Heart right ventricle (tissue), 16 donors: Measurements from ENCODE around the gene SNRNP200. TPM values are rescaled to one million over a fixed set of nuclear protein-coding genes. Genes with fewer than 3 reads are reported as not detected.
"Not testable (repeated sequence)": the region's sequence is repeated elsewhere in the genome, so short reads cannot be mapped to it uniquely, and the experiment has no call there.

Experiments
- ATAC-seq, 8 donors: fragments of 200-7000 bp; cut with Tn5 transposase; one replicate each; pipeline ENCODE4 v1.9.1; 2020; ENCODE audit warnings: mild to moderate bottlenecking in 8 of 8, moderate library complexity in 8 of 8, moderate number of reproducible peaks in 1 of 8
- DNase-seq, 2 donors: peaks; one replicate each; pipeline ENCODE4 v3.0.0-alpha.2; 2020
- H3K27ac ChIP-seq, 10 donors: fragments of 200-600 bp; sonication (generic) in 2 of 10; one replicate each; pipeline versions ENCODE4 v1.5.0 to v1.8.0; 2020 to 2022; ENCODE audit warnings: mild to moderate bottlenecking in 3 of 10
- H3K27me3 ChIP-seq, 7 donors: fragments of 200-600 bp; one replicate each; pipeline ENCODE4 v1.8.0; 2021 to 2022; ENCODE audit warnings: mild to moderate bottlenecking in 2 of 7
- H3K36me3 ChIP-seq, 9 donors: fragments of 200-600 bp; sonication (generic) in 1 of 9; one replicate each; pipeline versions ENCODE4 v1.5.0 to v1.8.0; 2020 to 2022; ENCODE audit warnings: mild to moderate bottlenecking in 2 of 9
- H3K4me1 ChIP-seq, 9 donors: fragments of 200-600 bp; sonication (generic) in 1 of 9; one replicate each; pipeline versions ENCODE4 v1.5.0 to v1.8.0; 2020 to 2022; ENCODE audit warnings: mild to moderate bottlenecking in 4 of 9
- H3K4me3 ChIP-seq, 10 donors: fragments of 200-600 bp; sonication (generic) in 2 of 10; one replicate each; pipeline versions ENCODE4 v1.5.0 to v1.8.0; 2020 to 2022; ENCODE audit warnings: mild to moderate bottlenecking in 7 of 10, moderate library complexity in 2 of 10
- H3K9me3 ChIP-seq, 11 donors: fragments of 200-600 bp in 10 of 11; sonication (generic) in 2 of 11; one replicate each; pipeline versions ENCODE4 v1.5.0 to v1.8.0; 2013 to 2022; ENCODE audit warnings: mild to moderate bottlenecking in 2 of 11, control low read depth in 1 of 11, moderate library complexity in 1 of 11
- whole genome bisulfite sequencing, 2 donors: extraction: QIAGEN DNeasy Blood & Tissue Kit; methylation state at CpG; one replicate each; pipeline ENCODE4 v1.1.7; 2013; ENCODE audit warnings: inconsistent platforms in 1 of 2; 5-methylcytosine and 5-hydroxymethylcytosine counted together
- intact Hi-C, 10 donors: fragments of 100-400 bp; cut with DNase I; formaldehyde crosslinking; loops; one replicate each; pipeline versions ENCODE4 v1.11.1 to v1.14.2; 2022
- polyA plus RNA-seq, 2 donors: library from polyadenylated mRNA; stranded (reverse); fragments of 200-250 nt; gene quantifications; one replicate each; pipeline ENCODE4 v1.2.3, GENCODE V29; 2013
- total RNA-seq, 10 donors: library from RNA; stranded (reverse); fragmentation: NEBNext Ultra II Directional in 3 of 10; extraction: Animal tissue kit (Norgen Biotek cat#: 25700) in 3 of 10; gene quantifications; one replicate each; pipeline versions ENCODE4 v1.2.1 to v1.2.4, GENCODE V29; 2021 to 2023
- TF ChIP-seq, protein P1 (sequence below), 9 donors: fragments of 200-600 bp; sonication (generic) in 2 of 9; IDR thresholded peaks; one replicate each; pipeline versions ENCODE4 v1.5.0 to v1.8.0; 2021 to 2022; ENCODE audit warnings: antibody characterized with exemption in 9 of 9, mild to moderate bottlenecking in 5 of 9, moderate library complexity in 1 of 9
- donor health status: Arrhythmogenic right ventricular cardiomyopathy.
- donor health status: ischemic (EF 13 %, LVEDD 7.1; RV severe dilation, severe dysfunction).
- donor health status: healthy with polysubstance abuse.
- donor health status: DM: no; HTN: yes; CAD: no.
- donor health status: DM: no; HTN: no; CAD: no.
- donor health status: ischemic (EF 25% LVEDD 6.9; RV normal size, moderate dysfunction).
- donor health status: ischemic (EF 25% LVEDD 5.7; RV mildly dilated, moderate dysfunction).
- donor health status: healthy.
- donor health status: DM: yes; HTN: yes; CAD: no.
- donor health status: Ischemic cardiomyopathy.
- donor health status: ischemic (EF 35%, LVEDD 5.7; RV mildly dilated, moderate dysfunction).
- donor health status: nonischemic (EF 11% LVEDD 7.7; RV severe dilation, severe dysfunction).
- donor health status: DM: yes; HTN: yes; CAD: no.
- donor health status: PGD.
- donor health status: ischemic (EF 29% LVEDD 5.4; RV normal size, mild dysfunction).
- donor health status: nonischemic (EF 23%, LVEDD 6.1; RV moderate dilation, normal function).

SNRNP200 gene
- total and polyA plus RNA-seq, 12 donors, result 49.2 to 70.5 (median 63.6) TPM

DNA sequence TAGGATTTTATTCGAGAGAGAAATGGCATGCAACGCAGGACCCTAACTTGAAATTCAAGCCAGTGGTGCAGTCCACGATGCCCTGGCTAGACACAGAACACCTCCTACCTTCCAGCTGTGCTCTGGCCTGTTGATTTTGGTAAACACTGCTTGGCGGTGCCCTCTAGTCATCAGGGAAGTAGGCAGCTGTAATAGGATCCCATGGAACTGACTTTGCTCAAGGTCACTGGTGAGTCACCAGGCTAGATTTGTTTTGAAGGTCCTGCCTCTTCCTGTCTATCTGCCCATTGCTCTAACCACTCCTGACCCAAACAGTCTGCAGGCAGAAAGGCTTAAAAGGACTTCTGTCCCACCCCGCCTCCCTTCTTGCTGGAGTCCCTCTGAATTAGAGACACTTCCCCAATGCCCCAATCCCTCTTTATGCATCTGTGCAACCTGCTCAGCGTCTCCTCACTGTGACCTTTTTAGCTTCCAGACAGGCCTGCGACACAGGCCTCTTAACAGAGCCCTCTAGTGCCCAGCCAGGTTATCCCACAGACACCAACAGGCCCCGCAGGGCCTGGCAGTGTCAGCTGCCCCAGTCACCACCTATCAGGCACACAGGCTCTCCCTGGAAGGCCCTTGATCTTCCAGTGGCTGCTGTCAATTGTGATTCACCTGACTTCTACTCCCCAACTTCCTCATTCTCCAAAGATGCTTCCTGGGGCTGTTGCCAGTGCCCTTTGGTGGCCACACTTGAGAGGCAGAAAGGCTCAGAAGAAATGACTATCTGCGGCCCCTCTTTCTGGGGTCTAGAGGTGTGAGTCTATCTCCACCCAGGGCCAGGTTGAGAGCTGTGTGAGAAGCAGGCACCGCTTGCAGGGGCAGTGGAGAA lies 44.7 kb downstream of the SNRNP200 start:
- Histone ChIP-seq H3K36me3 (peaks cover 0 to 67% (median 6%) of the 10 kb centered on the region in 9 donors), H3K9me3 (no peaks in the 10 kb centered on the region), H3K27me3 (no peaks in the 10 kb centered on the region), H3K4me1 (peaks cover 49 to 95% (median 92%) of the 10 kb centered on the region in 9 donors), H3K4me3 (peak overlapping the region in 7 of 10 donors; percentile 9 to 31 (median 18)), H3K27ac (peak overlapping the region; percentile 85 to 97 (median 94))
- intact Hi-C loops, result loop anchor here in 8 of 10 donors (1.0 to 10.0 kb wide), 10 partner anchors 48 to 266 kb away; partner anchors contain the start of genes STARD7 (in 3 of the 8), ASTL (in 2 of the 8), DUSP2 (in 2 of the 8) and ANKRD36C (in 1 of the 8)
- WGBS, 2 donors, result 31 to 36% methylated on average over 10 of the region's 10 CpGs
- ATAC-seq, result peak; percentile 67 to 84 (median 80)
- DNase-seq, result peak; percentile 55 to 74
- TF ChIP-seq, protein P1, sequence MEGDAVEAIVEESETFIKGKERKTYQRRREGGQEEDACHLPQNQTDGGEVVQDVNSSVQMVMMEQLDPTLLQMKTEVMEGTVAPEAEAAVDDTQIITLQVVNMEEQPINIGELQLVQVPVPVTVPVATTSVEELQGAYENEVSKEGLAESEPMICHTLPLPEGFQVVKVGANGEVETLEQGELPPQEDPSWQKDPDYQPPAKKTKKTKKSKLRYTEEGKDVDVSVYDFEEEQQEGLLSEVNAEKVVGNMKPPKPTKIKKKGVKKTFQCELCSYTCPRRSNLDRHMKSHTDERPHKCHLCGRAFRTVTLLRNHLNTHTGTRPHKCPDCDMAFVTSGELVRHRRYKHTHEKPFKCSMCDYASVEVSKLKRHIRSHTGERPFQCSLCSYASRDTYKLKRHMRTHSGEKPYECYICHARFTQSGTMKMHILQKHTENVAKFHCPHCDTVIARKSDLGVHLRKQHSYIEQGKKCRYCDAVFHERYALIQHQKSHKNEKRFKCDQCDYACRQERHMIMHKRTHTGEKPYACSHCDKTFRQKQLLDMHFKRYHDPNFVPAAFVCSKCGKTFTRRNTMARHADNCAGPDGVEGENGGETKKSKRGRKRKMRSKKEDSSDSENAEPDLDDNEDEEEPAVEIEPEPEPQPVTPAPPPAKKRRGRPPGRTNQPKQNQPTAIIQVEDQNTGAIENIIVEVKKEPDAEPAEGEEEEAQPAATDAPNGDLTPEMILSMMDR (IDR thresholded peaks at IDR 0.05), result peak in 8 of 9 donors; percentile 21 to 61 (median 42)

DNA sequence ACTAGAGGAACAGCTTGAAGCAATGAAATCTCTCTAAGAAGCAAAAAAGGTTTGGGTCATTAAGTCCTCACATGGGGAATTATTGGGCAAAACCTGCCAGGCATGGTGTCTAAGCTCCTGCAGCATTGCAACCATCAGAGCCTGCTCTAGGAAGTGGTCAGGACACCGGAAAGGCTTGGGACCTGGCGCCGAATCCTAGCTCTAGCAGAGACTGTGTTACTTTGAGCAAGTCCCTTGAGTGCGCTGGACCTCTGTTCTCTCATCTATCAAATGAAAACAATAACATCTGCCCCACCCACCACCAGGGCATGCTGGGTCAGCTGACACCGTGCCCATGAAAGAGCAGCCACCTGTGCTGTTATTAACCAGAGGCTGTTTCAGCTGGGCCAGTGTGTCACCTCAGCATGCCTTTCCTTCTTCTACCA lies 45.8 kb downstream of the SNRNP200 start:
- H3K27ac ChIP-seq, result peak overlapping the region; percentile 85 to 97 (median 94)
- TF ChIP-seq, protein P1 (IDR thresholded peaks at IDR 0.05), result no peak
- ATAC-seq (peak in 6 of 8 donors; percentile 2 to 46 (median 32)), DNase-seq (no peak)
- 50 to 55% methylated on average over 5 of the region's 5 CpGs for WGBS, 2 donors
- intact Hi-C loops, result loop anchor here in 1 of 10 donors (2.0 kb wide), 1 partner anchor 51 kb away; the partner anchor contains the start of gene STARD7
- H3K9me3 ChIP-seq, result no peaks in the 10 kb centered on the region
- H3K4me3 ChIP-seq, result peak overlapping the region in 6 of 10 donors; percentile 5 to 31 (median 20)
- no peaks in the 10 kb centered on the region for H3K27me3 ChIP-seq
- H3K36me3 ChIP-seq, result peaks cover 0 to 78% (median 9%) of the 10 kb centered on the region in 9 donors
- peaks cover 52 to 100% (median 96%) of the 10 kb centered on the region in 9 donors for H3K4me1 ChIP-seq

DNA sequence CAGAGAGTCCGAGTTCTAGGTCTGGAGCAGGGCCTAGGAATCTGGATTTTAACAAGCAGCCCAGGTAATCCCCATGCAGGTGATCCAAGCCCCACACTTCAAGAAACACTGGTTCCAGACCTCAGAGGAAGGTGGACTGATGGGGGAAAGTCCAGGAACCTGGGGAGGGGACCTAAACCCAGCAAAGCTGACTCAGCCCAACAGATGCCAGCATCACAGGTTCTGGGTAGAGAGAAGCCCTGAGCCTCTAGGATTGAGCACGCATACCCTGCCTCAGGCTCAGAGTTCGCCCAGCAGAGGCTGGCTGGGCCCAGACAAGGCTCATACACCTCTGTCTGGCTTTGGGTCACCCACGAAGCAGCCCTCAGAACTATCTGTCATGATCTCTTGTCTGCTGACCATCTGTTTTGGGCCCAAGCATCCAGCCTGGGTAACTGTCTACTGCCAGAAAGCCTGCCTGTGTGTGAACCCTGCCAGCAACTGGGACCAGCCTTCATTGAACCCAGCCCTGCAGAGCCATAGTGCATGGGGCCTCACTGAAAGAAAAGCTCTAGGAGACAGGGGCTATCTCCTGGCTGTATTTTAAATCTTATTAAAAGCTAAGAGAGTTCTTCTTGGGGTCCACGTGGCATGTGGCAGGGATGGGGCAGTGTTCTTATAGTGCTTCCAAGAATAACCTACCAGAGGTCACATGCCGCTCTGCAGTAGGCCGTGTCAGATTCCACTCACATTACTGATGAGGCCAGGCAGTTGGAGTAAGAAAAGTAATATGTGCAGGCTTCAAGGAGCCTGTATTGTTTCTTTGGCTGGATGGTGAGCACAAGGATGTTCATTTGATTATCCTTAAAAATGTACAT lies 47.0 kb downstream of the SNRNP200 start:
- TF ChIP-seq, protein P1 (IDR thresholded peaks at IDR 0.05), result no peak
- ATAC-seq (peak in 7 of 8 donors; percentile 24 to 69 (median 48)), DNase-seq (peak in 1 of 2 donors; percentile 46)
- Histone ChIP-seq H3K9me3 (no peaks in the 10 kb centered on the region), H3K4me1 (peaks cover 43 to 100% (median 96%) of the 10 kb centered on the region in 9 donors), H3K36me3 (peaks cover 0 to 81% (median 20%) of the 10 kb centered on the region in 9 donors), H3K27ac (peak overlapping the region; percentile 85 to 97 (median 94)), H3K4me3 (no peak overlapping the region), H3K27me3 (no peaks in the 10 kb centered on the region)
- WGBS, 2 donors, result 53 to 66% methylated on average over 7 of the region's 7 CpGs
- intact Hi-C loops, result loop anchor here in 2 of 10 donors (1.0 to 2.0 kb wide), 2 partner anchors 50 to 53 kb away; partner anchors contain the start of gene STARD7 (in 1 of the 2)

DNA sequence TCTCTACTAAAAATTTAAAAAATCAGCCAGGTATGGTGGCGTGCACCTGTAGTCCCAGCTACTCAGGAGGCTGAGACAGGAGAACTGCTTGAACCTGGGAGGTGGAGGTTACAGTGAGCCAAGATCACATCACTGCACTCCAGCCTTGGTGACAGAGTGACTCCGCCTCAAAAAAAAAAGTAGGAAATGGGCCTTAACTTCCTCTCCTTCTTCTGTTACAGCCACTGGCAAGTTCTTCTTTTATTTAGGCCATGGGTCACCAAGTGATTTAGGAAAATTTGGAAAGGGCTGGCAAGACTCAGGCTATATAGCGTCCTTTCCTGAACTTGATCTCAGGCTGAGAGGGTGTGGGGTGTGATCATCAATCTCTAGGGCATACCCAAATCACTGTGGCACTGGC lies 47.6 kb downstream of the SNRNP200 start:
- Histone ChIP-seq H3K36me3 (peaks cover 0 to 81% (median 26%) of the 10 kb centered on the region in 9 donors), H3K27ac (peak overlapping the region; percentile 85 to 97 (median 94)), H3K4me1 (peaks cover 43 to 100% (median 97%) of the 10 kb centered on the region in 9 donors)
- not testable (repeated sequence) for H3K9me3 ChIP-seq, H3K4me3 ChIP-seq, H3K27me3 ChIP-seq, DNase-seq
- 77 to 83% methylated on average over 3 of the region's 3 CpGs for WGBS, 2 donors
- peak in 1 of 8 donors; percentile 2 for ATAC-seq
- intact Hi-C loops, result loop anchor here in 2 of 10 donors (1.0 to 2.0 kb wide), 2 partner anchors 49 to 52 kb away; partner anchors contain the start of gene STARD7 (in 1 of the 2)
